GM18499 (cell line): ENCODE data around the gene ZNF488.
"Not testable (repeated sequence)": the region's sequence is repeated elsewhere in the genome, so short reads cannot be mapped to it uniquely, and the experiment has no call there.

Source experiments
- ATAC-seq: cut with Tn5 transposase; IDR thresholded peaks from one replicate; pipeline ENCODE4 v1.9.1; 2021; ENCODE audit warnings: moderate number of reproducible peaks; ENCODE audit not compliant: insufficient read depth, unreplicated experiment

ZNF488 gene

GRCh38 chr10:47386104-47386503 is 2.0 kb upstream of the ZNF488 start:
- not testable (repeated sequence) for ATAC-seq

GRCh38 chr10:47383261-47384147 is 589 bp downstream of the ZNF488 start:
- ATAC-seq: no peak

GRCh38 chr10:47381427-47382379 is 2.4 kb downstream of the ZNF488 start:
- ATAC-seq: no peak

- no peak for ATAC-seq
Measured at GRCh38 chr10:47381103-47381395, 3.0 kb downstream of the ZNF488 start.

- no peak for ATAC-seq
Measured at GRCh38 chr10:47380341-47381102, 3.6 kb downstream of the ZNF488 start.

- no peak for ATAC-seq
Measured at GRCh38 chr10:47379901-47380300, 4.2 kb downstream of the ZNF488 start.

- no peak for ATAC-seq
Measured at GRCh38 chr10:47379445-47379785, 4.7 kb downstream of the ZNF488 start.

GRCh38 chr10:47378606-47379444 is 5.3 kb downstream of the ZNF488 start:
- ATAC-seq: no peak

GRCh38 chr10:47378183-47378510 is 5.9 kb downstream of the ZNF488 start:
- ATAC-seq: no peak

- no peak for ATAC-seq
Measured at GRCh38 chr10:47376522-47377220, 7.4 kb downstream of the ZNF488 start.

- ATAC-seq: no peak
Measured at GRCh38 chr10:47374611-47375536, 9.2 kb downstream of the ZNF488 start.

- ATAC-seq: no peak
Measured at GRCh38 chr10:47372726-47373125, 11.4 kb downstream of the ZNF488 start.

- ATAC-seq: no peak
Measured at GRCh38 chr10:47371629-47372485, 12.2 kb downstream of the ZNF488 start.

GRCh38 chr10:47370878-47371277 is 13.2 kb downstream of the ZNF488 start:
- no peak for ATAC-seq

- no peak for ATAC-seq
Measured at GRCh38 chr10:47370015-47370767, 13.9 kb downstream of the ZNF488 start.

- no peak for ATAC-seq
Measured at GRCh38 chr10:47369251-47369894, 14.7 kb downstream of the ZNF488 start.
